Prostate gland (tissue), 2 donors: ENCODE results near the gene LRP2.

Source experiments
- CTCF ChIP-seq, 4 experiments: fragments of 200-600 bp in 2 of 4; fragments of 450-650 bp in 2 of 4; sonication (generic) in 2 of 4; IDR thresholded peaks; 1 replicate in 3 of 4; 2 replicates in 1 of 4; pipeline ENCODE4 v1.5.1; 2016 to 2019; ENCODE audit warnings: antibody characterized with exemption in 4 of 4, mild to moderate bottlenecking in 2 of 4, moderate library complexity in 2 of 4
- POLR2A ChIP-seq: fragments of 450-650 bp; IDR thresholded peaks from one replicate; pipeline ENCODE4 v1.6.1; 2016; ENCODE audit warnings: antibody characterized with exemption, mild to moderate bottlenecking
- POLR2AphosphoS5 ChIP-seq: sonication (generic); formaldehyde crosslinking; IDR thresholded peaks from one replicate; pipeline ENCODE4 v1.6.1; 2017; ENCODE audit warnings: antibody characterized with exemption

DNA sequence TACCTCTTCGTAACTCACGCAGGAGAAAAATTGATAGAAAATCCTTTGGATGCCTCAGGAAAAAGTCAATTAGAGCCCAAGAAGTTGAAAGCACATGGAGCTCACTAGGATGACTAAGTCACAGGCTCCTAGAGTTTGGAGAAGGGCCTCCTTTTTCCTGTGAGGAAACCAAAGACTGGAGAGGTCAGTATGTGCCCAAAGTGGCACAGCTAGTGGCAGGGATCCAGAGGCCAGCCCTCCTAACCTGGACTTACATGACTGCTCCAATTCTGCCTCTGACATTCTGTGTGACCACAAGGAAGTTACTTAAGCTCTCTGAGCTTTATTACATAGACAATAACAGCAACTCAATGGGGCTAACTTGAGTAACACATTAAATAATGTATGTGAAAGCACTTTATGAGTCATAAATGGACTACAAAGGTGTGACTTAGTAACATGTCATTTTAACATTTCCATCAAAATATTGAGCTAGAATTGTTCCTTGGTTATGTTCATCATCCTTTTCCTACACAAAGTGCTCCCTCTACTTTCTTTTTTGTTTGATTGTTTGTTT lies 201.3 kb downstream of the LRP2 start:
- TF ChIP-seq CTCF (IDR thresholded peaks at IDR 0.05) = no peak
- no peak for TF ChIP-seq POLR2AphosphoS5
- TF ChIP-seq POLR2A = no peak
